Stimulated activated CD4-positive, alpha-beta T cell treated with anti-CD3 and anti-CD28 coated beads, Interleukin-15, amount 100 ng/mL, for 24 hours (primary cell): Measurements from ENCODE around the gene IL1R1.

Source experiments
- DNase-seq: peaks from one replicate; pipeline ENCODE4 v3.0.0-alpha.2; 2020

IL1R1 gene

DNA sequence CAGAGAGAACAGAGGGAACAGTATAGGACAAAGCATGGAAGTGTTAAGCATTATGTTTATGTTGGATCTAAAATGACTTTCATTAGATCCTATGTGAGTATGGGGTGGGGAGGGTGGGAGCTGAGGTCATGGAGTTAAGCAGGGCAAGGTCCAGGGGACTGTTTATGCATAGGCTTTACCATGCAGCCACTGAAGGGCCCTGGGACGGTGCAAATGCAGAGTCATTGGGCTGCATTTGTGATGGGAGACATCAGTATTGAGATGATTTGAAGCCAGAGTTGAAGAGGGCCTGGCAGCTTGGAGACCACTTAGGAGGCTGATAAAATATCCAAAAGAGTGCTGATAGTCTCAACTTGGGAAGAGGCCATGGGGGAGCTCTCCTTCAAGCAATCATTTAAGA is 66.9 kb downstream of the IL1R1 start:
- no peak for DNase-seq

GRCh38 chr2:102217032-102217431 is 74.5 kb downstream of the IL1R1 start:
- DNase-seq = no peak

DNA sequence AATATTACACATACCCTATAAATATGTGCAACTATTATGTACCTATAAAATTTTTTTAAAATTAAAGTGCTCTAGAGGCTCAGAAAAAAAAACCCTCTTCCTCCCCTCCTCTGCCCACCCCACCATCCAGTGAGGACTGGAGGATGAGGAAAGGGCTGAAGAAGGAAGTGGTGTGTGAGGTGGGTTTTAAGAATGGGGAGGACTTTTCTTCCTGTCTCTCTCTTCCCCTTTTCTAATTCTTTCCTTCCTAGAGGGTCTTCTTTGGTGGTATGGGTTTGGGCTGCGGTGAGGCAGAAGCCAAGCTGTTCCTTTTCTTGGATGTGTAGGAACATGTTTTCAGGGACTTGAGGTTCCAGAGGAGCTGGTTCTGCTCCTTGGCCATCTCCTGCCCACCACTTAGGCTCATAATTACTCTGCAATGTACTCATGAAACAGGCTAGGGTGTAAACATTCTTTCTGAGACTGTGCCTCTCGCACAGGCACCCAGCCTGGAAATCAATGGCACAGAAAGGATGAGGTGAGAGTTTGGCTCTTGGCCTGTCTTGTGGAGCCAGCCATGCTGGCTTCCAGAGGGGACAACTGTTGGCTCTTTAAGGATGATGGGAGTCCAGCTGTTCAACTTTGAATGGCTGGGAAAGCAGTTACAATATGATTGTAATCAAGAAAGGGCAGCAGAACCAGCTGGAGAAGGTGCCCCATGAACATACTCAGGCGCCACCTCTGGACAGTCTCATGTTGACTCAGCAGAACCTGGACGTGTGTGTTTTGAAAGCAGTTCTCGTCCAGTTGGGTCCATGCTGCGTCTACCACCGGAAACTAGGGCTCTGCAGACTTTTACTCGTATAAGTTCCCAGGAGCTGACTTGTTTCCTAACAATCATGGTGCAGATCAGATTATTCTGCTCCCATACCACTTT is 82.5 kb downstream of the IL1R1 start:
- DNase-seq = no peak

DNA sequence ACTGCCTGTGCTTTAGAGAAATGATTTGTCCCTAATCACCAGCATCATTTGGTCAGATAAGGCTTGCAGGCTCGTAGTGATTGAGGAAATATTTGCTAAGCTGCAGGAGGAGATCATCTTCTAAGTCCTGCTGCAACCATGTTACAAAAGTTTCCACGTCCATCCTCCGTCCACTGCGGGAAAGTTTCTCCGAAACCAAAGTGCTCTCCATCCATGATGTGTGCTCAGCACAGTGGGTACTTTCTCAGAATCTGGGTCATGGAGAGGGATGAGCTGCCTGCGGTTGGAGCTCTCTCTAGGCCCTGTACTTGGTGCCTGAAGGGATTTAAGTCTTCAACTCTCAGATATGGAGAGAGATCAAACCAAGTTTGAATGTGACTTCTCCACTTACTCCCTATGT is 83.6 kb downstream of the IL1R1 start:
- no peak for DNase-seq

DNA sequence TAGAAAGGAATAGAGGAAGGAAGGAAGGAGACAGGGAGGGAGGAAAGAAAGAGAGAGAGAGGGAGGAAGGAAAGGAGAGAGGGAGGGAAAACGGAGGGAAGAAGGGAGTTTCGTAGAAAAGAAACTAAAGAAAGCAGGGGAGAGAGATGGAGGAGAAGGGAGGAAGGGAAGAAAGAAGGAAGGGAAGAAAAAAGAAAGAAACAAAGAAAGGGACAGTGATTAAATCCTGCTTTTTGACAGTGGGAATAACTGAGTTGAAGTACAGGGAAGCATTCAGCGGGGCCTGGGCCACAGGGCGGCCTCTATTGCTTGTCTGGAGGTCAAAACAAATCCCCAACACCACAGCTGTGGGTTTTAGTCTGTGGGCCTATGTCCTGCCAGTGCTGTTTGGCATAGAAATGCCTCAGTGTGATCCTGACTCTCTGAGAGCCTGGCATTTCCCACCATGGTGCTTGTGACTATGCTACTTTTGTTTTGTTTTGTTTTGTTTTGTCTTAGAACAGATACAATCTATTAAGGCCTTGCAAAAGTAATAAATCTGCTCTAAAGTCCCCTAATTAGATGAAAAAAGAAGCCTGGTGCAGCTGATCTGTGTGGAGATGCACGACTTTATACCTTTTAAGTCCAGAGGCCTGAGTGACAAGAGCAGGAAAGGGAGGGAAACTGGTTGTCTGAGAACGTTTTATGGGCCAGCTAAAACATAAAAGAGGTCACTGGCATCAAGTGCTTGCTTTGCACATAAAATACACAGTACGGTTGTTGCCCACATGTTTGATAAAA is 84.3 kb downstream of the IL1R1 start:
- DNase-seq = no peak

DNA sequence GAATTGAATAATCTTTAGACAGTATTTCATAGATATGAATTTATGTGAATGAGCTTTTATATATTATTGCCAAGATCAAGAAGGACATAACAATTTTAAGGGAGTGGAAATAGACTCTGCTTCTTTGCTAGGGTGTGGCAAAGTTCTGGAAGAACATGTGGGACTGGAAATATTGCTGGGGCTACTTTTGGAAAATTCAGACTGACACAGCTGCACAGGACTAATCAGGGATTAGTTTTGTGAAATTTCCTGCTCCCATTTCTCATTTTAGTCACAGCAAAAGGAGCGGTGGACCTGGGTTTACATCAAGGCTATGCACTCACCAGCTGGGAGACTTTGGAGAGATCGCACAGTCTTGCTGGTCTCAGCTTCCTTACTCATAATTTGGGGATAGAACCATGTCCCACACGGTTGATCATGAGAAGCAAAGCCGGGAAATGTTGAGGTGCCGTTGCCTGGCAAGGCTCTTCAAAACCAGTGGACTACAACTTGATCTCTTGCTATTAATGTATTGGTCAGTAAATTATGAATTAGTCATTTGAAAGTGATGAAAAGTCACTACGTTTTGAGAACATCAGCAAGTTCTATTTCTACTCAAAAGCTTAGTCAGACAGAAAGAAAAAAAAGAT is 86.7 kb downstream of the IL1R1 start:
- DNase-seq = no peak
